Stomach (tissue), 9 donors: ENCODE results near the gene PHF21A. TPM values are rescaled to one million over a fixed set of nuclear protein-coding genes. Genes with fewer than 3 reads are reported as not detected.
A peak's percentile ranks its signal among the peaks of the same experiment; 100 is the strongest.

ENCODE experiments used
- DNase-seq, 2 donors: peaks; one replicate each; pipeline versions ENCODE4 v3.0.0 to v3.0.0-alpha.2; 2013 to 2019
- H3K27ac ChIP-seq, 5 donors: fragments of 200-600 bp in 4 of 5; sonication (generic) in 4 of 5; one replicate each; pipeline ENCODE4 v1.5.1; 2013 to 2019; ENCODE audit warnings: mild to moderate bottlenecking in 1 of 5, moderate library complexity in 1 of 5
- H3K27me3 ChIP-seq, 3 donors: fragments of 200-600 bp; sonication (generic); one replicate each; pipeline ENCODE4 v1.5.1; 2017 to 2019; ENCODE audit warnings: mixed run types in 1 of 3
- H3K36me3 ChIP-seq, 4 donors: fragments of 200-600 bp; sonication (generic); 1 replicate in 3 of 4; 2 replicates in 1 of 4; pipeline ENCODE4 v1.5.1; 2016 to 2019
- H3K4me1 ChIP-seq, 4 donors: fragments of 200-600 bp; sonication (generic); one replicate each; pipeline ENCODE4 v1.5.1; 2016 to 2019
- H3K4me3 ChIP-seq, 4 donors: fragments of 200-600 bp; sonication (generic) in 3 of 4; one replicate each; pipeline ENCODE4 v1.5.1; 2016 to 2019; ENCODE audit warnings: mild to moderate bottlenecking in 1 of 4
- H3K9me3 ChIP-seq, 4 donors: fragments of 200-600 bp; sonication (generic); one replicate each; pipeline ENCODE4 v1.5.1; 2016 to 2019
- CTCF ChIP-seq, 7 experiments: fragments of 450-650 bp in 4 of 7; fragments of 200-600 bp in 3 of 7; sonication (generic) in 3 of 7; IDR thresholded peaks; one replicate each; pipeline ENCODE4 v1.5.1; 2016 to 2019; ENCODE audit warnings: antibody characterized with exemption in 7 of 7, control low read depth in 2 of 7, mild to moderate bottlenecking in 1 of 7
- EP300 ChIP-seq: sonication (generic); formaldehyde crosslinking; IDR thresholded peaks from one replicate; pipeline ENCODE4 v1.6.1; 2017; ENCODE audit warnings: antibody characterized with exemption
- POLR2A ChIP-seq, 4 donors: fragments of 450-650 bp; IDR thresholded peaks; one replicate each; pipeline ENCODE4 v1.6.1; 2016; ENCODE audit warnings: antibody characterized with exemption in 4 of 4, control low read depth in 2 of 4, mild to moderate bottlenecking in 1 of 4, moderate library complexity in 1 of 4
- POLR2AphosphoS5 ChIP-seq, 3 donors: sonication (generic); formaldehyde crosslinking; IDR thresholded peaks; one replicate each; pipeline ENCODE4 v1.6.1; 2016; ENCODE audit warnings: antibody characterized with exemption in 3 of 3
- WGBS, 5 donors: extraction: QIAGEN DNeasy Blood & Tissue Kit in 3 of 5; methylation state at CpG; one replicate each; pipeline versions ENCODE4 v1.1.5 to v1.1.7; 2013 to 2018; 5-methylcytosine and 5-hydroxymethylcytosine counted together
- intact Hi-C: fragments of 100-400 bp; cut with DNase I; formaldehyde crosslinking; loops from one replicate; pipeline ENCODE4 v1.15.1; 2023; ENCODE audit warnings: low total_unique reads
- polyA plus RNA-seq, 3 donors: library from polyadenylated mRNA; stranded (reverse); fragments of 200-250 nt; gene quantifications; one replicate each; pipeline ENCODE4 v1.2.3, GENCODE V29; 2013
- total RNA-seq, 5 donors: library from RNA; depleted of rRNA; stranded (reverse); fragments of >200 nt; gene quantifications; one replicate each; pipeline versions ENCODE4 v1.1.0 to v1.2.3, GENCODE V29; 2014 to 2016
- donor health status: healthy with polysubstance abuse.
- donor health status: Bipolar disorder and iron deficiency.
- donor health status: healthy.

The PHF21A gene
- total and polyA plus RNA-seq, 8 donors, result 6.1 to 67.0 (median 18.6) TPM

- Histone ChIP-seq H3K27ac (no peak overlapping the region), H3K36me3 (peaks cover 9 to 82% (median 66%) of the 10 kb centered on the region in 4 donors), H3K9me3 (no peaks in the 10 kb centered on the region), H3K27me3 (no peaks in the 10 kb centered on the region), H3K4me3 (no peak overlapping the region), H3K4me1 (peaks cover 0 to 11% (median 0%) of the 10 kb centered on the region in 4 donors)
- DNase-seq, result no peak
- TF ChIP-seq POLR2AphosphoS5 (IDR thresholded peaks at IDR 0.05) (no peak), EP300 (no peak), POLR2A (IDR thresholded peaks at IDR 0.05) (no peak), CTCF (IDR thresholded peaks at IDR 0.05) (no peak)
- 77 to 88% (median 83%) methylated on average over 4 of the region's 4 CpGs for WGBS, 5 donors
- intact Hi-C loops, result no loop called here
Measured at GRCh38 chr11:45973601-45974000, 147.7 kb downstream of the PHF21A start.

- no peaks in the 10 kb centered on the region for H3K9me3 ChIP-seq
- no peak overlapping the region for H3K27ac ChIP-seq
- H3K36me3 ChIP-seq, result peaks cover 21 to 81% (median 76%) of the 10 kb centered on the region in 4 donors
- DNase-seq, result no peak
- H3K4me3 ChIP-seq, result no peak overlapping the region
- H3K4me1 ChIP-seq, result peaks cover 0 to 18% (median 5%) of the 10 kb centered on the region in 4 donors
- WGBS, 5 donors, result 98 to 100% (median 100%) methylated on average over 2 of the region's 2 CpGs
- intact Hi-C loops, result no loop called here
- H3K27me3 ChIP-seq, result no peaks in the 10 kb centered on the region
- no peak for TF ChIP-seq POLR2AphosphoS5 (IDR thresholded peaks at IDR 0.05)
- no peak for TF ChIP-seq POLR2A (IDR thresholded peaks at IDR 0.05)
Measured at GRCh38 chr11:45968901-45969300, 152.4 kb downstream of the PHF21A start.

DNA sequence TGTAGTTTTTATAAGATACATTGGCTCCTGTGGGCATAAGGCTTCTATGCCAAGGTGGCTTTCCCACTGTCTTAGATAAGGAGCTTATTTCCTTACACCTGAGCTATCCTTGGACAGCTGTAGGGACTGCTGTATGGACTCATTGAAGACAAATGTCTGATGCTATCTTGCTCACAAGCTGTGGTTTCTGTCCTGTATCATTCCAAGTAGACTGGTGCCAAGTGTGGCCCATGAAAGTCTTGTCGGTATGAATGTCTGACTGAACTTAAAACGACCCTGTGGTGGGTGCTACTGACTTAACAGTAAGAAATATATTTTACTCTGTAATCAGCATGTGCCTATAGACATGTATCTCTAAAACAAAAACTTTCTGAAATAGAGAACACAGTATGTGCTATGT lies 153.7 kb downstream of the PHF21A start:
- Histone ChIP-seq H3K36me3 (peaks cover 21 to 79% (median 75%) of the 10 kb centered on the region in 4 donors), H3K9me3 (no peaks in the 10 kb centered on the region), H3K4me1 (peaks cover 0 to 17% (median 5%) of the 10 kb centered on the region in 4 donors), H3K4me3 (no peak overlapping the region), H3K27ac (no peak overlapping the region), H3K27me3 (no peaks in the 10 kb centered on the region)
- intact Hi-C loops, result no loop called here
- DNase-seq, result no peak
- 74 to 94% (median 87%) methylated on average over 2 of the region's 2 CpGs for WGBS, 5 donors
- TF ChIP-seq POLR2AphosphoS5 (IDR thresholded peaks at IDR 0.05) (no peak), EP300 (no peak), POLR2A (IDR thresholded peaks at IDR 0.05) (no peak), CTCF (IDR thresholded peaks at IDR 0.05) (no peak)

- intact Hi-C loops, result no loop called here
- Histone ChIP-seq H3K36me3 (peaks cover 21 to 78% (median 74%) of the 10 kb centered on the region in 4 donors), H3K27ac (peak overlapping the region in 2 of 5 donors; percentile 8 to 54)
Measured at GRCh38 chr11:45964911-45965389, 156.3 kb downstream of the PHF21A start.

More at GRCh38 chr11:45964911-45965389, 156.3 kb downstream of the PHF21A start:
- TF ChIP-seq CTCF (IDR thresholded peaks at IDR 0.05) (peak in 5 of 7 experiments; percentile 84 to 92 (median 88)), EP300 (no peak), POLR2AphosphoS5 (IDR thresholded peaks at IDR 0.05) (peak in 2 of 3 donors; percentile 33 to 75)
- Histone ChIP-seq H3K4me3 (no peak overlapping the region), H3K9me3 (no peaks in the 10 kb centered on the region), H3K27me3 (no peaks in the 10 kb centered on the region), H3K4me1 (peaks cover 0 to 19% (median 5%) of the 10 kb centered on the region in 4 donors)
- WGBS, 5 donors, result 12 to 20% (median 14%) methylated on average over 9 of the region's 9 CpGs
- DNase-seq, result peak; percentile 56 to 94
